ENCODE results near the gene GALNT15.

DNA sequence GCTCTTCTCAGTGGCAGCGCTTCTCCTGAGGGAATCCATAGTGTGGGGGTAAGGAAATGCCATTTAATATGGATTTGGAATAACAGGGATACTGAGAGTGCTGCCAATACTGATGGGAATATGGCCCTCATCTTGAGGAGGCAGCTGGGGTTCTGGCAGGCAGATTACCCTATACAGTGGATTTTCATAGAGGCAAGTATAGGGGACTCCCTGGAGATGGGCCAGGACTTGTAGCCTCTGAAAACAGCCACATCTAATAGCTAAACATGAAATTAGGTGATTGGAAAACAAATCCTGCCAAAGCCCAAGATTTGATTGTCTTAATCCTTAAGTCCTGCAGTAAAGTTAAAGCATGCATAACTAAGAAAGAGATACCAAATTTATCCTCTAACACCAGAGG, 59.3 kb downstream of the GALNT15 start:
- TF ChIP-seq EZH2 (IDR thresholded peaks at IDR 0.05; ENCODE audit: insufficient read depth, poor library complexity, severe bottlenecking) (no peak), EZH2phosphoT487 (IDR thresholded peaks at IDR 0.05; ENCODE audit: insufficient read depth, low read depth) (no peak)
